HG02610 (cell line): ENCODE measurements around the gene CDKN2C.
A peak's percentile ranks its signal among the peaks of the same experiment; 100 is the strongest.
"Not testable (repeated sequence)": the region's sequence is repeated elsewhere in the genome, so short reads cannot be mapped to it uniquely, and the experiment has no call there.

Source experiments
- ATAC-seq: cut with Tn5 transposase; IDR thresholded peaks from one replicate; pipeline ENCODE4 v1.9.1; 2021; ENCODE audit warnings: mild to moderate bottlenecking, moderate library complexity; ENCODE audit not compliant: unreplicated experiment

CDKN2C gene

DNA sequence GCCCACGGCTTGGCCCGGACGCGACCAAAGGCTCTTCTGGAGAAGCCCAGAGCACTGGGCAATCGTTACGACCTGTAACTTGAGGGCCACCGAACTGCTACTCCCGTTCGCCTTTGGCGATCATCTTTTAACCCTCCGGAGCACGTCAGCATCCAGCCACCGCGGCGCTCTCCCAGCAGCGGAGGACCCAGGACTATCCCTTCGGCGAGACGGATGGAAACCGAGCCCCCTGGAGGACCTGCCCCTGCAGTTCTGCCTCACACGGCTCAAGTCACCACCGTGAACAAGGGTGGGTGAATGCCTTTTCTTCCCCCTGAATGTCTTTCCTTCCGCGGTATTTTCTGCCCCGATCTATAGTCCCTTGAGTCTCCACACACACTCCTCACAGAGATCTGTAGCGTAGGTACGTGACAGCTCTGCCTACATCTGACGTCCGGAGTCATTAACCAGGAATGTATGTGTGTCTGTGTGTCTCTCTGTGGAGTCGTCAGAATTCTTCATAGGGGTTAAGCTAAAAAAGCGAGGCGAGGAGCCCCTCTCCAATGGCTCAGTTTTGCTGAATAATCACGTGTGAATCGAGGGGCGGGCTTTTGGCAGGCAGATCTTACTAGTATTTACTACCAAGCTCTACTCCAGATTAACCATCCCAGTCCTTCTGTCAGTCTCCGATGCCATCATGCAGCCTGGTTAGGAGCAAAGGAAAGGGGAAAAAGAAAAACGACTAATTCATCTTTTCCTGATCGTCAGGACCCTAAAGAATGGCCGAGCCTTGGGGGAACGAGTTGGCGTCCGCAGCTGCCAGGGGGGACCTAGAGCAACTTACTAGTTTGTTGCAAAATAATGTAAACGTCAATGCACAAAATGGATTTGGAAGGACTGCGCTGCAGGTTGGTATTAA, at the start of gene CDKN2C:
Gene CDKN2C (plus strand): TSS at position 635 of the 898 bp plus-strand sequence. CDS start 124 bp downstream, at position 759.
- peak; percentile 33 for ATAC-seq

DNA sequence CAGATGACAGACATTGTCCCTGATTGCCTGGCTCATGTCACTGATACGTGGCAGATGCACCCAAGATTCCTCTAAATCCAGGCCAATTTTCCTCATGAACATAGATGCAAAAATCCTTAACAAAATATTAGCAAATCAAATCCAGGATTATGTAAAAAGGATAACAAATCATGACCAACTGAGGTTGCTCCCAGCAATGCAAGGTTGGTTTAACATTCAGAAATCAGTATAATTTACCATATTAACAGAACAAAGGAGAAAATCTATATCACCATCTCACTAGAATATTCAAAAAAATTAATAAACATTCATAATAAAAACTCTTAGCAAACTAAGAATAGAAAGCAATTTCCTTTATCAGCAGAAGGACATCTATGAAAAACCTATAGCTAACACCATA, 49.6 kb upstream of the CDKN2C start:
- ATAC-seq = no peak

- ATAC-seq = no peak
Observed at GRCh38 chr1:50921029-50921428, 49.0 kb upstream of the CDKN2C start.

DNA sequence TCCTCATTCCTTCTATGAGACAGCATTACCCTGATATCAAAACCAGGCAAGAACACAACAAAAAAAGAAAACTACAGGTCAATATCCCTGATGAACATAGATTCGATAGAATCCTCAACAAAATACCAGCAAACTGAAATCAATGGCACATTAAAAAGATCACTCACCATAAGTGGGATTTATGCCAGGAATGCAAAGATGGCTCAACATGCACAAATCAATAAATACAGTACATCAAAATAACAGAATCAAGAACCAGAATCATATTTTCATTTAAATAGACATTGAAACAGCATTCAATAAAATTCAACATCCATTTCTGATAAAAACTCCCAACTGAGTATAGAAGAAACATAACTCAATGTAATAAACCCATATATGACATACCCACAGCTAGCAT, 46.5 kb upstream of the CDKN2C start:
- ATAC-seq = no peak

- no peak for ATAC-seq
Observed at GRCh38 chr1:50929376-50929958, 40.6 kb upstream of the CDKN2C start.

- ATAC-seq = peak; percentile 76
Observed at GRCh38 chr1:50930193-50930592, 39.9 kb upstream of the CDKN2C start.

DNA sequence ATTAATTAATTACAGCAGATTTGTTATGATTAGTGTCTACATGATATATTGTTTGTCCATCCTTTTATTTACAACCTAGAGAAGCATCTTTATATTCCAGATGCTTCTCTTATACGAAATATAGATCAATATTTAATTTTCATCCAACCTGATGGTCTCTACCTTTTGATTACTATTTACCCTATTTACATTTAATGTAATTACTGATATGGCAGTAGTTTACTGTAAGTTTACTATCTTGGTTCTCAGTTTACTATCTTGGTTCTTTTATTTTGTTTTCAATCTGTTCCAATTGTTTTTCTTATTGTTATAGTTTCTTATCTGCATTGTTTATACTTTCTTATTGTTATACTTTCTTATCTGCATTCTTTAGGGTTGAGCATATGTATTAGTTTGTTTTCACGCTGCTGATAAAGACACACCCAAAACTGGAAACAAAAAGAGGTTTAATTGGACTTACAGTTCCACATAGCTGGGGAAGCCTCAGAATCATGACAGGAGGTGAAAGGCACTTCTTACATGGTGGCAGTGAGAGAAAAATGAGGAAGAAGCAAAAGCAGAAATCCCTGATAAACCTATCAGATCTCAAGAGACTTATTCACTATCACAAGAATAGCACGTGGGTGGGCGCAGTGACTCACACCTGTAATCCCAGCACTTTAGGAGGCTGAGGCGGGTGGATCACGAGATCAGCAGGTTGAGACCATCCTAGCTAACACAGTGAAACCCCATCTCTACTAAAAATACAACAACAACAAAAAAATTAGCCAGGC, 38.9 kb upstream of the CDKN2C start:
- no peak for ATAC-seq

DNA sequence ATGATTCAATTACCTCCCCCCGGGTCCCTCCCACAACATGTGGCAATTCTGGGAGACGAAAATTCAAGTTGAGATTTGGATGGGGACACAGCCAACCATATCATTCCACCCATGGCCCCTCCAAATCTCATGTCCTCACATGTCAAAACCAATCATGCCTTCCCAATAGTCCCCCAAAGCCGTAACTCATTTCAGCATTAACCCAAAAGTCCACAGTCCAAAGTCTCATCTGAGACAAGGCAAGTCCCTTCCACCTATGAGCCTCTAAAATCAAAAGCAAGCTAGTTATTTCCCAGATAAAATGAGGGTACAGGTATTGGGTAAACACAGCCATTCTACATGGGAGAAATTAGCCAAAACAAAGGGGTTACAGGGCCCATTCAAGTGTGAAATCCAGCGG, 38.0 kb upstream of the CDKN2C start:
- not testable (repeated sequence) for ATAC-seq

DNA sequence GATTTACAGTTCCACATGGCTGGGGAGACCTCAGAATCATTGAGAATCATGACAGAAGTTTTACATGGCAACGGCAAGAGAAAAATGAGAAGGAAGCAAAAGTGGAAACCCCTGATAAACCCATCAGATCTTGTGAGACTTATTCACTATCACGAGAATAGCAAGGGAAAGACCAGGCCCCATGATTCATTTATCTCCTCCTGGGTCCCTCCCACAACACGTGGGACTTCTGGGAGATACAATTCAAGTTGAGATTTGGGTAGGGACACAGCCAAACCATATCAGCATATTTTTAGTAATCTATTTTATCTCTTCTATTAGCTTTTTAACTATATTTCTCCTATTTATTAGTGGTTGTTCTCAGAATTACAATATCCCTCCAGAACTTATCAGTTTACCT, 36.3 kb upstream of the CDKN2C start:
- ATAC-seq = not testable (repeated sequence)

GRCh38 chr1:50934838-50935237, 35.2 kb upstream of the CDKN2C start:
- ATAC-seq = no peak

DNA sequence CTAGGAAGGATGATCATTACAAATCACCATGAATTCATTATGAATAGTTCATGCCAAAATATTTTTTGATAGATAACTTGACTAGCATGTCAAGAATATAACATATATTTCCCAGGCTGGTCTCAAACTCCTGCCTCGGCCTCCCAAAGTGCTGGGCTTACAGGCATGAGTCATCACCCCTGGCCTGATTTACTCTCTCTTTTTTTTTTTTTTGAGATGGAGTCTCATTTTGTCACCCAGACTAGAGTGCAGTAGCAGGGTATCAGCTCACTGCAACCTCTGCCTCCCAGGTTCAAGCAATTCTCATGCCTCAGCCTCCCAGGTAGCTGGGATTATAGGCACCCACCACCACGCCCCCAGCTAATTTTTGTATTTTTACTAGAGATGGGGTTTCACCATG, 34.8 kb upstream of the CDKN2C start:
- not testable (repeated sequence) for ATAC-seq

DNA sequence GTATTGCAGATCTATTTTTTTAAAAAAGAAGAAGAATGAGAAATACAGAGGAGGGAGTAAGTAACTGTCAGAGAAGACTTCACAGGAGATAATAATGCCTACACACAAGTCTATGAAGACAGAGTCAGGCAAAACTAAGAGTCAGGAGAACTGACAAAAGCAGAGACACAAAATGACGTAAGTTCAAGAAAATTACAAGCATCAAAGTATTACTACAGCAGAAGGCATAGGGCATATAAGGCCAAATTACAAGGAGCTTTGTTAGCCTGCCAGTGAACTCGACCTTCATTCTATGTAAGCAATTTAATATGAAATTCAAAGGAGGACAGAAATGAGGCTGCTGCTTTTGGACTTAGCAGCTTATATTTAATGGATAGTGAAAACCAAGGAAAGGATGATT, 33.7 kb upstream of the CDKN2C start:
- ATAC-seq = no peak

GRCh38 chr1:50940291-50940690, 29.8 kb upstream of the CDKN2C start:
- ATAC-seq = no peak

- ATAC-seq = no peak
Observed at GRCh38 chr1:50942334-50942733, 27.7 kb upstream of the CDKN2C start.

DNA sequence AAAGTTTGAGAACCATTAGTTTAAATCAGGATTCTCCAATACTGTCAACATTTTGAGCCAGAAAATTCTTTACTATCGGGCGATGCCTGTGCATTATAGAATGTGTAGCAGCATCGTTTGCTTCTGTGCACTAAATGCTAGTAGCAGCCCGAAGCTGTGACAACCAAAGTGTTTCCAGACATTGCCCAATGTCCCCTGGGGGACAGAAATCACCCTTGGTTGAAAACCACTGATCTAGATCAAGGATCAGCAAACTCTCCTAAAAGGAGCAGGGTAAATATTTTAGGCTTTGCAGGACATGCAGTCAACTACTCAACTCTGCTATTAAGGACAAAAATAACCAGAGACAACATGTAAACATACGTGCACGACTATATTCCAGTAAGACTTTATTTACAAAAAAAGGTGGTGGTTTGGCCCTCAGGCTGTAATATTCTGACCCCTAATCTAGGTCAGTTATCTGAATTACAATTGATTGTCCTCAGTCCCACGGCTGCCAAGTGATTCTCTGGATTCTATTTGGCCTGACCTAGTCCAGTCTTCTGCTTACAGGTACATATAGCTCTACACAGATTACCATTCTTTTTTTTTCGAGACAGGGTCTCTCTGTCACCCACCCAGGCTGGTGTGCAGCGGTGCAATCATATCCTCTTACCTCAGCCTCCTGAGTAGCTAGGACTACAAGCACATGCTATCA, 20.6 kb upstream of the CDKN2C start:
- no peak for ATAC-seq

- no peak for ATAC-seq
Observed at GRCh38 chr1:50950396-50950795, 19.6 kb upstream of the CDKN2C start.

DNA sequence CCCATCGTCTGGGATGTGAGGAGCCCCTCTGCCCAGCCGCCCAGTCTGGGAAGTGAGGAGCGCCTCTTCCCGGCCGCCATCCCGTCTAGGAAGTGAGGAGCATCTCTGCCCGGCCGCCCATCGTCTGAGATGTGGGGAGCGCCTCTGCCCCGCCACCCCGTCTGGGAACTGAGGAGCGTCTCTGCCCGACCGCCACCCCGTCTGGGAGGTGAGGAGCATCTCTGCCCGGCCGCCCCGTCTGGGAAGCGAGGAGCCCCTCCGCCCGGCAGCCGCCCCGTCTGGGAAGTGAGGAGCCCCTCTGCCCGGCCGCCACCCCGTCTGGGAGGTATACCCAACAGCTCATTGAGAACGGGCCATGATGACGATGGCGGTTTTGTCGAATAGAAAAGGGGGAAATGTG, 17.5 kb upstream of the CDKN2C start:
- ATAC-seq = not testable (repeated sequence)

DNA sequence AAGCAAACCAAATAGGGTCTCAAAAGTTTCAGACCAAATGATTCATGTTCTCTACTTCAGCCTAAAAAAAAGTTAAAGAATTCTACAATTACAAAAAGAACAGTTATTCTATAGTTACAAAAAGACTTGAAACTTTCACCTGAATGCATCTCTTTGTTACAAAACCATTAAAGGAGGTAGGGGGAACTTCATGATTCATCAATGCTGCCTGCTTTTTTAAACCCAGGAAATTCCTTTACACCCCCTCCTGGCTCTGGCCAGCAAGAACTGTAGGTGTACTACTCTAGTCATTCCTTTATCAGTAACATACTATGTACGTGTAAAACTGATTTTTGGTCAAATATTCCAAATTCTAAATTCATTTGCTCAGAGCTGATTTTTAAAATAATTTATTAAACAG, 14.9 kb upstream of the CDKN2C start:
- no peak for ATAC-seq

GRCh38 chr1:50959303-50959912, 10.6 kb upstream of the CDKN2C start:
- no peak for ATAC-seq
